NK-92 (cell line): ENCODE results near the gene MICAL3.
"Not testable (repeated sequence)": the region's sequence is repeated elsewhere in the genome, so short reads cannot be mapped to it uniquely, and the experiment has no call there.

Experiments
- DNase-seq: peaks from one replicate; lab custom pipeline; 2025; ENCODE audit not compliant: unreplicated experiment; lab: John Stamatoyannopoulos, UW

MICAL3 gene

DNA sequence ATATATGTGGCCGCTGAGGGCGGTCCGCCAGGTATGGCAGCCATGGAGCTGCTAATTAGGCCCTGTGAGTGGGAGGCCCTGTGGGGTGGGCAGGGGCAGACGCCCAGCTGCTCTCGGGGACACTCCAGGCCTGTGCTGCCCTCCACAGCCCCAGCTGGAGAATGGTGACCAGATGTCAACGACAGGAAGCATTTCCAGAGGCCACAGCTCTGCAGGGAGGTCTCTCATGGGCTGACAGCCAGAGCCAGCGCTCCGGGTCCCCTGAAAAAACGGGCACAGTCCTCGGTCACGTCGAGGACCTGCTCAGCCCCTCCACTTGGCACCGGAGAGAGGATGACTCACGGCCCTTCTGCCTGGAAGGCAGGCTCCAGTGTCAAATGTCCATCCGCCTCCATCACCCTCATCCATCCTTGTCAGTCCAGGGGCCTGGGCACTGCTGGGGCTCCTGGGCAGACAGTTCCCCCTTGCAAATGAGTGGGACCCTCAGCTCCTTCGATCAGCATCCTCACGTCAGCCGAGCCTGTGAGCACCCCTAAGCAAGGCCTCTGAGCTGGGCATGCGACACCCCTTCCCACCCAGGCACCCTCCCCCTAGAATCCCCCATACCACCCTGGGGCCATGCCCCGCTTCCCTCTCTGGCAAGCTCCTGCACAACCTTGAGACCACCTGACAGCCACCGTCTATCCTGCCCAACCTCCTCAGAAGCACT, 252.0 kb downstream of the MICAL3 start:
- no peak for DNase-seq

DNA sequence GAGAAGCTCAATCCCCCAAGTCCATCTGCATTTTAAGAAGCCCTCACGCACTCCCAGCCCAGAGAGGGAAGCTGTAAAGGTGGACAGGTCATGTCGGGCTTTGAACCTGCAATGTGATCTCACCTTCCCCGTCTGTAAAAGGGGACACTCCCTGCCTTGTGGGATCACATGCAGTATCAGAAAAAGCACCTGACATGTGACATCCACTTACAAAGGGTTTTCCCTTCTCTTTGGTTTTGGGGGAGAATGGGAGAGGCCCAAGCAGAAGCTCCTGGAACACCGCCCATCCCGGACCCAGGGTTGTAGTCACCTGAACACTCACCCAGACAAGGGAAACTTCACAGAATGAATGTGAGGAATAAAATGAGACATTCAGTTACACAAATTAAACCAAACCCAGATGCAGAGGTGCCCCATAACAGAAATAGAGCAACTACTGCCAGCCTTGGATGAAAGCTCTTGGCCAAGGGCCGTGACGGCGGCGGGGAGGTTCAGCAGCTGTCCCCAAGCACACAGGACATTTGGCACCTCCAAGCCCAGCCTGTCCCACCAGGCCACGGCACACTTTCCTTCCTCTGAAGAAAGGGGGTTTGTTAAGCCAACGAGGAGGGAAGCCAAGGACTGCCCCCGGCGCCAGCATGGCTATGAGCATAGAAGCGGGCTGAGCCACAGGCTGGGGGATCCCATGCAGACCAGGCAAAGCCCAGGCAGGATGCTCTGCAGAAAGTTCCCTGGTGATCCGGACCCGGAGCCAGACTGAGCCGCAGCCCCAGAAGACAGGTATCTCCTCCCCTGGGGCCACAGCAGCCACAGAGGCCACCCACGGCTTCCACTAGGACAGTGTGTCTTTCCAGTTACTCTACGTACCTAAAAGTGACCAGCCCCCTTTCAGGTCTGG, 253.9 kb downstream of the MICAL3 start:
- no peak for DNase-seq

DNA sequence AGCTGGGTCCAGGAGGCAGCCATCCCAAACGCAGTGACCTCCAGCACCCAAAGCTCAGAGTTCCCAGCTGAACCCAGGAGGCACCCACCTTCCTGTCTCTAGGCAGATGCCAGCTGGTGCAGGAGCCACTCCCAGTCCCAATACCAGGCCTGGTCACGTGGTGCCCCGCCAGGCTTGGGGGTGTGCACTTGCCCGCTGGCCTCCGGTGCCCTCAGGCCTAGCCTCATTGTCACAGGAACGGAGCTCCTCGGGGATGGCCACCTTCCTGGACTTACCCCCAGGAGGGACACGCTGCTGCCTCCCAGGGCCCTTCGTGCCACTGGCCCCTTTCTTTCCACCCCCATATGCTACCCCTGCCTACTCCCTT, 254.7 kb downstream of the MICAL3 start:
- DNase-seq, result no peak

DNA sequence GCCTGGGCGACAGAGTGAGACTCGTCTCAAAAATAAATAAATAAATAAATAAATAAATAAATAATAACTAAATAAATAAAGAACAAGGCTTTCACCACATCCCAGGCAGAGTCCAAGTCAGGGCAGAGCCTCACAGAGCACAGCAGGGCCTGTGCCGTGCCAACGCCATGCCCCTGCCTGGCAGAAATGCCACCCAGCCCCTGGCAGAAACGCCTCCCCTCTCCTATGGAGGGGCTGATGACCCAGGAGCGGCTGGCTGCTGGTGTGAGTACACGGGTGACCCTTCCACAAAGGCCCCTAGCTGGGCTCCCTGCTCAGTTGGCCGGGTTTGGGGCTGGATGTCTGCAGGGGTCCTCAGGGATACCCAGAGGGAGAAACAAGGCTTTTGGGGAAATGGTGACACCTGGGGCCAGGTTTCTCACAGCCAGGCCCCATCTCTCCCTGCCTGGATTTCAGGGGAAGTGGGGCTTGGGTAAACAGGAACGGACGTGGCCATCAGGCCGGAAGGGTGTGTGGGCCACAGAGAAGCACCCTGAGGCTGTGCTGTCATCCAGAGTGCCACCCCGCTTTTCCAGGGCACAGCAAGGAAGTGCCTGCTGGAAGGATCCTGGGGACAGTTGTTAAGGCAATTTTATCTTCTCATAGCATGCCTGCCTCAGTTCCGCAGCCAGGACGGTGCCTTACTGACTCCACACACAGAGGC, 255.2 kb downstream of the MICAL3 start:
- no peak for DNase-seq

DNA sequence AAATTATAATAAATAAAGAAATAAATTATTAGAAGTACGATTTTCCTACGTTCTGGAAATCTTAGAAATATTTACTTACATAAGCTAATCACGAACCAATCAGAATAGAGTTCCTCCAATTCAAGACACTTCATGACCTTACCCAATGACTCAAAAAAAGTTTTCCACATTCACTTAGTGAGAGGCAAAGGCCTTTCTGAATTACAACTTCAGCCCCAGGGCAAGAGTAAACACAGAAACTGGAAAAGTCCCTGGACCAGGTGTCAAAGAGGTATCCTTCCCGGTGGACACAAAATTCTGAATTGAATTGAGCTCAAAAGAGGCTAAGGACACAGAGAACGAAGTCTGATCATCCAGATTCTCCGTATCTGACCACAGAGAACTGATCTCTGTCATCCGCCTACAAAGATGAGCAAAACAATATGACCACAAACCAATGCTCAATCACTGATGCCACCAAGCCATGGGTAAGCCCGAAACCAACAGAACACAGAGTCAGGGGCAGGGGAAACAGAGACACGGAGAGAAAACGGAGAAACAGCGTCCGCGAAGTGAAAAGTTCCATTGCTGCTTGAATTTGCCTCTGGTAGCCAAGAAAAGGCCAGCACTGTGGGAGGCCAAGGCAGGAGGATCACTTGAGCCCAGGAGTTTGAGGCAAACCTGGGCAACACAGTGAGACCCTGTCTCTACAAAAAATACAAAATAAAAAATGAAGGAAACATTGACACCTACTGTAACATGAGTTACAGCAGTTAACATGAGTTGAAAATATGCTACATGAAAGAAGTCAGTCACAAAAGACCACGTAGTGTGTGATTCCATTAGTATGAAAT, 256.9 kb downstream of the MICAL3 start:
- no peak for DNase-seq

DNA sequence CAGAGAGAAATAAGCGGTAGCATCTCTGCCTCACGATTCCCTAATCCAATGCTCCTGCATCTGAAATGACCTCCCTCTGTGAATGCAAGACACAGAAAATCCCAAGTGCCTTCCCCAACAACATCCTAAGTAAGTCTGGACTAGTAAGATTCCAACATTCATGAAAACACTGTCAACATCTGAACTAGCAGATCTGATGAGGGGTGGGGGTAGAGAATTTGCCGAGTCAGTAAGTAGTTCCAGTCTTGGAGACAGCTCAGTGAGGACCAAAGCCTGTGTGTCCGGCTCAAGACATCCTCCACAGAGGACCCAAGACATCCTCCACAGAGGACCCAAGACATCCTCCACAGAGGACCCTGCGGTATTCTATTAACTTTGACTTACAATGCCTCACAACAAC, 259.5 kb downstream of the MICAL3 start:
- DNase-seq, result not testable (repeated sequence)

DNA sequence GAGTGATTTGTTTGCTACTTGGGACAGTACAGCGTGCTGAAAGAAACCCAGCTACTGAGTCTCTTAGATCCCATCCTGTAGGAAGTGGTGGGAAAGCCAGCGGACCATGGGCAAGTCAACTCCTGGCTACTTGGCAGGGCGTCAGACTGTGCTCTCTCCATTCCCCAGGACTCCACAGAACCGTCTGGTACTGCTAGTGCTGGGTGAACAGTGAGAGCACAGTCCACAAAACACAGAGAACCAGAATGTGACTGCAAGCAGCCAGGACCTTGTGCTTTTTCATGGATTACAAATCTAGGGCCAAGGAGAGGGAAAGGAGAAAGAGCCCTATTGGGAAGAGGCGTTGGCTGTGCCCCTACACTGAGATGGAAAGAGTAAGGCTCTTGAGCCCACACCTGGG, 260.3 kb downstream of the MICAL3 start:
- DNase-seq, result no peak

DNA sequence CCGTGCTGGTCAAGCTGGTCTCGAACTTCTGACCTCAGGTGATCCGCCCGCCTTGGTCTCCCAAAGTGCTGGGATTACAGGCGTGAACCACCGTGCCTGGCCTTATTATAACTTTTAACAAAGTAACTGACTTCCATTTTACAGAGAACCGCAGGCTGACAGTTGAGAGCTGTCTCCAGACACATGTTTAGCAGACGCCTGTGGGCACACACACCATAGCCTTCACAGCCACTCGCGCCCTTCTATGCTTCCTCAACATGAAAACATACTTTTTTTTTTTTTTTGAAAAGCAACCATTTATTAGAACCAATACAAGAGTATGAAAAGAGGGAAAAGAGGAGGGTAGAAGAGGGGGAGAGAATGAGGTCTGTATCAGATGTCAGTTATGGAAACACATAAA, 260.9 kb downstream of the MICAL3 start:
- DNase-seq, result not testable (repeated sequence)

DNA sequence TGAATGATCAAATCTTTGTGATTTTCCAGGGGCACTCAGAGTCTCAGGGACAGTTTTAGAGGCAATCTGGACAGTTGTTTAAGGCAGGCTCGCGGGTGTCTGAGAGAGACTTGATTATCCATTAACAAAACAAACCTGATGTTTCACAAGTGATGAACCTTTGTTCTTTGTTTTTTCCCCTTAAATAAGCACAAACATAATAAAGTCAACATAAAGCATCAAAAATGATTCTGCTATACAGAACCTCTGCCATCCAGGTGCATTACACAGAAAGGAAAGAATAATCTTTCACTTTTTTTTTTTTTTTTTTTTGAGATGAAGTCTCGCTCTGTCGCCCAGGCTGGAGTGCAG, 263.2 kb downstream of the MICAL3 start:
- no peak for DNase-seq

DNA sequence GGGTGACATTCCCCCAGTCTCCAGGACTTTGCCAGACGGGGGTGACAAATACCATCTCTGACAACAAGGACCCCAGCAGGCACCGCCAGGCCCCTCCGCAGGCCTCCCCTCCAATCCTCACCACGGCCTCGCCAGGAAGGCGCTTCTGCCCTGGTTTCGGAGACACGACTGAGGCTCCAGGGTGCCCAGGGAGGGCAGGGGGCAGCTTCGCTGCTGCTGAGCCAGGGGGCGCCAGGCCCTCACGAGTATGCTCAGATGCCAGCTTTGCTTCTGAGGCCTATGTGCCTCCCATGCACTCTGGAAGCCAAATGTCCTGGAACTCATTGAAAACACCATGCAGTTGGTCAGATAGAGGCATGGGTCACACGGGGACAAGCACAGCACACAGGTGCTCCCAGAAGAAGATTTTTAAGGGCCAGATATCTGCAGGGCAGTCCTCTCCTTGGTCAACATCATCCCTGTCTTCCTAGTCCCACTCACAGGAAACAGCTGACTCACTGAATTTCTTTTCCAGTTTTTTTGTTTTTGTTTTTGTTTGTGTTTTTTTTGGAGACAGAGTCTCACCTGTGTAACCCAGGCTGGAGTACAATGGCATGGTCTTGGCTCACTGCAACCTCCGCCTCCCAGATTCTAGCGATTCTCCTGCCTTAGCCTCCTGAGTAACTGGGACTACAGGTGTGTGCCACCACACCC, 270.0 kb downstream of the MICAL3 start:
- DNase-seq, result no peak

DNA sequence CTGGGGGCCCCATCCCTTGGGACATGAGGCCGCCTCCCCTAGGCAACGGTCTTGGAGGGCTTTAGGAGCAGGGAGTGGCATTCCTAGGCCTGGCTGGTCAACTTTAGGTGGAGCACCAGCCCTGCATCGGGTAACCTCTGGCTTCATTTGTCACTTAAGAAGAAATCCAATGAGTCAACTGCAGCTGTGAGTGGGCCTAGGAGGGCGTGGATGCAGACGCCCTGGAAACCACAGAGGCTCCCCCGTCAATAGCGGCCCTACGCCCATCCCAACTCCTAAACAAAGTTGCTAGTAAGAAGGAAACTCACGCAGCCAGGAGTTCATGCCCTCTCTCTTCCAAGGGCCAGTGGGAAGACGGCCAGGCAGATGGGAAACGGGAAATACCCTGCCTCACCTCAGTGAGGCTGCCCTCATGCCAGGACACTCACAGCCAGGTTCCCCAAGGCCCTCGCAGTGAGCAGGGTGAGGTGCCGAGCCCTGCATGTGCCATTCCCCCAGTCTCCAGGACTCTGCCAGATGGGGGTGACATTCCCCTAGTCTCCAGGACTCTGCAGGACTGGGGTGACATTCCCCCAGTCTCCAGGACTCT, 270.9 kb downstream of the MICAL3 start:
- no peak for DNase-seq

DNA sequence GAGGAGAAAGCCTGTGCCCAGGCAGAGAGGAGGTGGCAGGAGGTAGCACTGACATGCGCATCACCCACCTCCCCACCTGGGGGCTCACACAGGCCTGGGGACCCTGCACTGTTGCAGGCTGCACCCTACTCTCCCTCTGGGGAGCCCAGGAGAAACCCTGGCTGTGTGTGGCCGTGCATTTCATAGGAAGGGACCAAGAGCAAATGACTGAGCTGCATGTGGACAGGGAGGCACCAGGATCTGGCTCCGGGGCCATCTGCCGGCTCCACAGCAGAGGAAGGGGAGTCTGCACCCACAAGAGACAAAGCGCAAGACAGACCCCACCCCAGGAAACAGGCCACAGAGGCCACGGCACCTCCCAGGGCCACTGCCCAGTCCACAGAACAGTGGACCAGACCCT, 272.8 kb downstream of the MICAL3 start:
- no peak for DNase-seq

DNA sequence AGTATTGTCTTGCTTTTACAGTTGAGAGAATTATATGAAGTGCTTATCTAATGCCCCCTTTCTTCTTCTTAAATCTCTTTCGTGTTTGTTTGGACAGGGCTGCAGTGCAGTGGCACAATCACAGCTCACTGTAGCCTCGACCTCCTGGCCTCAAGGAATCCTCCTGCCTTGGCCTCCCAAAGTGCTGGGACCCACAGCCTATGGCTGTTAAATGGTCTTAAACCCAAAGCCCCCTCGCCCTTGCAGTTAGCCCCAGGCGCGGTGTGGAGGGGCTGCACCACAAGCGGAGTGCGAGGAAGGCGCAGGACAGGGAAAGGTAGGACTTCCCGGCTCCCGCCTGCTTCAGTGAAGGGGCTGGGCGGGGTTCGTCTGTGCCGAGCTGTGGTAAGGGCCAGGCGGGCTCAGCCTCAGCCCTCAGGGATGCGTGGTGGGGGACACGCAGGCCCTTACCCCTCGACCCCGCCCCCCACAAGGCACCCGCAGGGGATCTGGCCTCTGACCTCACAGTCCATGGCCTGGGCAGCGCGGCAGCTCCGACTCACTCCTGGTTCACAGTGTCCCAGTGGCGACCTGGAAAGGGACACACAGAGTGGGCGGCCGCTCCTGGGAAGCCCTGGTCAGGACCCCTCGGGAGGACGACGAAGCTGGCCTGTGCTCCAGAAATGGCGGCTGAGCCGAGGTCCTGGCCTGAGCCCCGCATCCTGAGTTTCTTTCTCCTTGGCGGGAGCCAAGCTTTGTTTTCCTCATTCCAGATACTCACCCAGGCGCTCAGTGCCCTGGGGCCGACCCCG, 274.6 kb downstream of the MICAL3 start:
- DNase-seq, result no peak

DNA sequence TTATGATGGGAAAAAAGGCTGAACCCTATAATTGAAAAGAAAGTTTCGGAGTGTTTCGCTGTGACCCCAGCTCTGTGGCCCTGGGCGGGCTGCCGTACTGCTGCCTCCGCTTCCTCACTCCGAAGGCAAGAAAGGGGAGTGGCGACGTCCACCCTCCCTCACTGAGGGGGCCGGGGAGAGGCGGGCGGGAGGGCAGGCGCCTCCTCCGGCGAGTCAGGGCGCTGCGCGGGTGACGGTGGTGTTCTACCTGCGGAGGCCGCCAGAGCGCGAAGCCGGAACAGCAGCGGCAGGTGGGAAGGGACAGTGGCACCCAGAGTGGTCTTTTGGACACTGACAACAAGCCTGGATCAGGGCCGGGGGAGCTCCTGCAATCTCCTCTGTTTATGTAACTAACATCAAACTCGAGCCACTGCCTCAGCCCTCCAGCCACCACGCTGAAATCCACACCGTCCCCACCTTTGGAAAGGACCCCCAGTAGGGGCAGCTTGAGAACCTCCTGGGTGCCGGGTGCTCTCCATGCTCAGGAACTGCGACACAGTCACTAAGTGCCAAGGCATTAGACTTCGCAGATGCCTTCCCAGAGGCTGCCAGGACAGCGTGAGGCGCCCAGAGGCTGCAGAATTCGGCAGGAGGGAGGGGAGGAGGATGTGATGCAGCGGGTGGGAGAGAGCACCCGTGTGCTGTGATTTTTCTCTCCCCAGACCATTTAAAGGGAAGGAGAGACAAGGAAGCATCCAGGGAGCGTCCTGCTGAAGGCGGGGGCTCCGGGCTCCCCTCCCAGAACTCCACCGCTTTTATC, 275.6 kb downstream of the MICAL3 start:
- DNase-seq, result no peak

DNA sequence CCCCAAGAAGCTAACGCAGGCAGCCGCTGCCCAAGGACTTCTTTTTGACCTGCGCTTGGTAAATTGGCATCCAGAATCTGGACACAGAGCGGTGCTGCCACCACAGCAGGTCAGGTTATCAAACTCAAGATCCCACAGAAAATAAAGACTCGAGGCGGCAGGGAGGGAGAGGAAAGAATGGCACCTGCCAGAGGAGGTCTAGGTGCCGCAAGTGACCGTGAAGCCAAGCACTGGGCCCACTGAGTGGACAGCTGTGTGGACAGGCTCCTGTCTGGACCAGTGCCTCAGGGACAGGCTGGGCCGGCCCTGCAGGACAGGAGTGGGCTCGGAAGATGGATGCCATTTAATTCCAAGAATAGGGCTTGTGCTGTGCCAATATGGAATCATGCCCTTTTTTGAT, 277.4 kb downstream of the MICAL3 start:
- DNase-seq, result no peak

DNA sequence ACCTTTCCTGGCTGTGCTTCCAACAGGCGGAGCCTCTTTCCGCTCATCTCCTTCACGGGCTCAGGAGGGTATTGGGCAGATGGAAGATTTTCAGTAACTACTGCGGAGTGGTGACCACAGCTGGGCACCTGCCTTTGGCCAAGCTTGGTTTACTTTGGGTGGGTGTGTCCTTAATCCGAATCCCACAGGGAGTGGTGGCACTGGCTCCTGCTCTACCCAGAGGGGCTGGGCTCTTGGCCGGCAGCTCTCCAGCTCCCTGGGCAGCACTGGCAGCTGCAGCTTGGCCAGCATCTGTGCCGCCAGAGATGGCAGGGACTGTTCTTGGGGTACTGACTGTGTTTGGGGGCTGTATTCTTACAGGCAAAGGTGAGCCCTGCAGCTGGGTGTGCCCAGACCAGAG, 279.9 kb downstream of the MICAL3 start:
- no peak for DNase-seq

DNA sequence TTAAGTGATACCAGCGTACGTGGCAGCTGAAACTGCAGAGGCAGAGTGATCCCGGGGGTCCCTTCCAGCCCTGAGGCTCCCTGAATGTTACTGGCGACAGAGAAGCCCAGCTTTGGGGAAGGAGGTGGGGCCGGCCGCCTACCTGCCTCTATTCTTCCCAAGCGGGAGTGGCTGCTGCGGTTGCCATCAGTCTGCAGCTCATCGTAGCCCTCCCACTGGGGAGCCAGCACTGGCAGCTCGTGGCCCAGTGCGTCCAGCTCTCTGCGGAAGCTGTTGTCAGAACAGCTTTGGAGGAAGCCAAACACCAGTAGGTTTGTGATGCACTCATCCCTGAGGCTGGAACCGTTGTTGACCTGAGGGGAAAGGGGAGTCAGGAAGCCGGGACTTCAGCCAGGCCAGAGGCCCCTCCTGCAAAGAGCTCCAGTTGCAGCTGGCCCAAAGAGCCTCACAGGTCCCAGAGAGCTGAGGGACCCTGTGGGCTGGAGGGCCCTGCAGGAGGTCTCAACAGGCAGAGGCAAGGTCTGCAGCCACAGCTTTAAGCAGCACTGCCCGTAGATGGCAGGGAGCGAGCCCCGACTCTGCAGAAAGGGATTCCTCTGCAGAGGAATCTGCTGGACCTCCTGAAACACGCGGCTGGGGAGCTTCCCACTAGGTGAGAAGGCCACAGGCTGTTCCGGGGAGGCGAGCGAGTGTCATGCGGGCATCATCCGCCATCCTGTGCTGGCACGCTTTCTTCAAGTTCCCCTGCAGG, 280.5 kb downstream of the MICAL3 start:
- no peak for DNase-seq

DNA sequence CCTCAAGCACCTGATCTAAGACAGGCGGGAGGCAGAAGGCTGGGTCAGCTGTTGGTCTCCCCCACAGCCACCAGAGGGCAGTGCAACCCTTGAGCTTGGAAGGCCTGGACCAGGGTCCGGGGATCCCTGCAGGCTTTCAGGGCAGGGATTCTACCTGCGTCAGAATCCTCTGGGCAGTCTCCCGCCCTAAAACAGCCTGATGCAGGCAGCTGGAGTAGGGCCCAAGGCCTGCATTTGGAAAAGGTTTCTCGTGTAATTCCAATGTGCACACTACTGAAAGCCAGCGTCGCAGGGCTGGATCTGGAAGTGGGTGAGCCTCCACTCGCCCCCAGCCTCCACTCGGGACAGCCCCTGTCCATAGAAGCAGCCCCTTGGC, 281.8 kb downstream of the MICAL3 start:
- no peak for DNase-seq
